ENCODE data around the gene HAAO.
A peak's percentile ranks its signal among the peaks of the same experiment; 100 is the strongest.

HAAO gene

DNA sequence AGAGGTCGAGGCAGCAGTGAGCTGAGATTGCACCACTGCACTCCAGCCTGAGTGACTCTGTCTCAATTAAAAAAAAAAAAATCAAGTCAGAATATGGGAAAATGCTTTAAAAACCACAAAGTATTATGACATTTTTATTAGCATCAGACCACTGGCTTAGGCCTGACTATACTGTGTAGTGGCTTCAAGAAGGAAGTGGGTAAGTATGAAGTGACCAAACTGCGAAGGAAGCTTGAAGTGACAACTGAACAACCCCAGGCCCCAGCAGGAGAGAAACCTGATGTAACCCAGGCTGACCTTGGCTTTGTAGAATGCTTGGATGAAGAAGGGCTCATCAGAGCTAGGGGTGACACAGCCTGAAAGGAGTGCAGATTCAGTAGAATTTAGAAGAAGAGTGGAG, 21.4 kb upstream of the HAAO start:
- no peaks in the 10 kb centered on the region for H3K4me1 ChIP-seq (ENCODE audit: insufficient read depth, poor library complexity, severe bottlenecking)
- DNase-seq (ENCODE audit: low spot score) (no peak), ATAC-seq (ENCODE audit: low read depth) (no peak)
- no peaks in the 10 kb centered on the region for H3K36me3 ChIP-seq (ENCODE audit: low read depth)
- H3K9me3 ChIP-seq (ENCODE audit: severe bottlenecking): no peaks in the 10 kb centered on the region
- TF ChIP-seq, protein P1, sequence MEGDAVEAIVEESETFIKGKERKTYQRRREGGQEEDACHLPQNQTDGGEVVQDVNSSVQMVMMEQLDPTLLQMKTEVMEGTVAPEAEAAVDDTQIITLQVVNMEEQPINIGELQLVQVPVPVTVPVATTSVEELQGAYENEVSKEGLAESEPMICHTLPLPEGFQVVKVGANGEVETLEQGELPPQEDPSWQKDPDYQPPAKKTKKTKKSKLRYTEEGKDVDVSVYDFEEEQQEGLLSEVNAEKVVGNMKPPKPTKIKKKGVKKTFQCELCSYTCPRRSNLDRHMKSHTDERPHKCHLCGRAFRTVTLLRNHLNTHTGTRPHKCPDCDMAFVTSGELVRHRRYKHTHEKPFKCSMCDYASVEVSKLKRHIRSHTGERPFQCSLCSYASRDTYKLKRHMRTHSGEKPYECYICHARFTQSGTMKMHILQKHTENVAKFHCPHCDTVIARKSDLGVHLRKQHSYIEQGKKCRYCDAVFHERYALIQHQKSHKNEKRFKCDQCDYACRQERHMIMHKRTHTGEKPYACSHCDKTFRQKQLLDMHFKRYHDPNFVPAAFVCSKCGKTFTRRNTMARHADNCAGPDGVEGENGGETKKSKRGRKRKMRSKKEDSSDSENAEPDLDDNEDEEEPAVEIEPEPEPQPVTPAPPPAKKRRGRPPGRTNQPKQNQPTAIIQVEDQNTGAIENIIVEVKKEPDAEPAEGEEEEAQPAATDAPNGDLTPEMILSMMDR (IDR thresholded peaks at IDR 0.05; ENCODE audit: poor library complexity, severe bottlenecking): no peak
- H3K27me3 ChIP-seq (ENCODE audit: insufficient read depth, poor library complexity, severe bottlenecking): no peaks in the 10 kb centered on the region
- H3K4me3 ChIP-seq (ENCODE audit: severe bottlenecking): no peak overlapping the region
- H3K27ac ChIP-seq (ENCODE audit: poor library complexity, severe bottlenecking): no peak overlapping the region

DNA sequence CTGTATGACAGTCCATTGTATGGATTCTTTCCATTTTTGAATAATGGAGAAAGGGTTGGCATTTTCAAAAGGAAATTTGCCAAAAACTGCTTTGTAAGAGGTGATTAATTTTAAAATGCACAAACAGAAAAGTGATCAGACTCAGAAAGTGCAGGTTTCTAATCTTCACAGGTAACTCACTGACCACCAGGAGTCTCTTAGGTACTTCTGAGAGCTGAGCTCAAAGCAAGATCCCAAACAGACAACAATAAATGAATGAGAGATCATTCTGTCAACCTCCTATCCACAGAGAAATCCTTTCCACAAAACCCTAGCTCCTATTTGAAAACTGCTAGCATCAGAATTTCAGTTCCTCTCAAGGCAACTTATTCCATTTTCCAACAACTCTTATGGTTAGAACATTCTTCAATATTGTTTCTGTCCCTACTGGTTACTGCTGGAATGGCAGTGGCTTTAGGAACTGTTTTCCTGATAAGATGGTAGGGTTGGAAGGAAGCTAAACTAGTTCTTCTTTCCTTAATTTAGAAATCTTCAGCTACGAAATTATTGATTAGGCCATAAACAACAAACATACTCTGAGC, 20.6 kb upstream of the HAAO start:
- Histone ChIP-seq H3K4me1 (ENCODE audit: insufficient read depth, poor library complexity, severe bottlenecking) (no peaks in the 10 kb centered on the region), H3K4me3 (ENCODE audit: severe bottlenecking) (no peak overlapping the region), H3K27ac (ENCODE audit: poor library complexity, severe bottlenecking) (no peak overlapping the region), H3K27me3 (ENCODE audit: insufficient read depth, poor library complexity, severe bottlenecking) (no peaks in the 10 kb centered on the region), H3K36me3 (ENCODE audit: low read depth) (no peaks in the 10 kb centered on the region), H3K9me3 (ENCODE audit: severe bottlenecking) (no peaks in the 10 kb centered on the region)
- TF ChIP-seq, protein P1 (IDR thresholded peaks at IDR 0.05; ENCODE audit: poor library complexity, severe bottlenecking): peak; percentile 56
- ATAC-seq (ENCODE audit: low read depth) (no peak), DNase-seq (ENCODE audit: low spot score) (no peak)

DNA sequence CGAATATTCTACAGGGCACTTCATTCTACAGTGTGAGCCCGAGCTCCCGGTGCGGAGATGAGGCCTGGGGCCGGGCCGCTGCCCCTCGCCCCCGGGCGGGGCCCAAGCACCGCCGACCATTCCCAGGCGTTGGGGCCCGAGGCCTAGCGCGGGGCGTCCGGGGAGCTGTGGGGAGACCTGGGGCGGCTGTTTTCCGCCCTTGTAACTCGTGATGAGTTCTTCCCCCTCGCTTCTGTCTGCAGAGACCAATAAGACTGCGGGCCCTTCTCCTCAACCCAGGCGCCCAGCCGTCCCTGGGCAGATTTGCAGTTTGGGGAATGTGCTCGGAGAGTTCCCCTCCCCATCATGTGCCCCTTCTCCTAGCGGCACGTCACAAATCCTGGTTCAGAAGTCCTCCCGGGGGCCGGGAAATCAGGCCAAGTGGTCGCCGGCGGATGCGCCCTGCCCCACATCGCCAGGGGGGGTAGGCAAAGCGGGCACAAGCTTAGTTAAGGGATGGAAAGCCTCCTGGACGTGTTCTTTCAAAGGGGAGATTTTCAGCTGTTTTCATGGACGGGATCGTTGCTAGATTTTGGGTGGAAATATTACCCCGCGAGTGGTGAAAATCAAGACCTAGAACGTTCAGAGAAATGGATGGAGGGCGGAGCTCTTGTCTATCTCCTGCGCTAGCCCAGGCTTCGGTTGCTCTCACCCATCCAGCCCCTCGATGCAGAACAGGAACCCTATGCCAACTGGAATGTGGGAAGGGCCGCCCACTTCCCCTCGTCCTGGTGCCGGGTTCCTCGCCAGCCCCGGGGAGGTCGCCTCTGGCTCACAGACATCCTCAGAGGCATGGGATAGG, 18.8 kb upstream of the HAAO start:
- DNase-seq (ENCODE audit: low spot score): no peak
- TF ChIP-seq, protein P1 (IDR thresholded peaks at IDR 0.05; ENCODE audit: poor library complexity, severe bottlenecking): no peak
- peak overlapping the region; percentile 84 for H3K27ac ChIP-seq (ENCODE audit: poor library complexity, severe bottlenecking)

DNA sequence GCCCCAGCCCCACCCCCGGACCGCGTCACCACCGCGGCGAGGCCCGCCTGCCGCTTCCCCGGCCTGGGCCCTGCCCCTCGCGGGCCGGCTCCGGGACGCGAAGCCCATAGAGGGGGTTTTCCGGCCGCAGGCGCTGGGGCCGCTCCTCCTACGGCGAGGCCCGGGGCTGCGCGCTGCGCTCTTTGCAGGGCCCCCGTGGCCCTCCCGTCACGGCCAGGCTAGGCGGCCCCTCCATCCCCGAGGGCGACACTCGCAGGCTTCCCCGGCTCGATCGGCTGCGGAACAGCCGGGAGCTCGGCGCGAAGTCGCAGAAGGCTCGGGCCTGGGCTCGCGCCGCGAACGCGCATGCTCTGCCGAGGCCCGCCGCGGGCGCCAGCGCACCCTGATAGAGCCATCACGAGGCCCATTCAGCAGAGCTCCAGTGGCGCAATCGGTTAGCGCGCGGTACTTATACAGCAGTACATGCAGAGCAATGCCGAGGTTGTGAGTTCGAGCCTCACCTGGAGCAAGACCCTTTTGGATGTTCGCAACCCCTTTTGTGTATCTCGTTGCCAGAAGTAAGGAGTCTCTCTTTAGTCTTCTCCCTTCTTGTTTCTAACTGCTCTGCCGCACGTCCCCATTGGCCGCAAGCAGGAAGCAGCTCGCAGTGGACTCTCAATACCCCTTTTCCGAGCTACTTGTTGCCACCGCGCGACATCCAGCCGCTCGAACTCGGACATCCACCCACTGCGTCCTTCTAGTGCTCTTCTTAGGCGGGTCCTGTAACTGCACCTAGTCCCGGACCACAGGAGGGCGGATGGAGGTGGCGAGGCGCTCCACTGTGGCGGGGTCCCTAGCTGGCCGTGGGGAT, 18.0 kb upstream of the HAAO start:
- Histone ChIP-seq H3K27me3 (ENCODE audit: insufficient read depth, poor library complexity, severe bottlenecking) (no peaks in the 10 kb centered on the region), H3K36me3 (ENCODE audit: low read depth) (no peaks in the 10 kb centered on the region), H3K9me3 (ENCODE audit: severe bottlenecking) (no peaks in the 10 kb centered on the region), H3K4me3 (ENCODE audit: severe bottlenecking) (peak overlapping the region; percentile 69), H3K4me1 (ENCODE audit: insufficient read depth, poor library complexity, severe bottlenecking) (no peaks in the 10 kb centered on the region), H3K27ac (ENCODE audit: poor library complexity, severe bottlenecking) (peak overlapping the region; percentile 84)
- TF ChIP-seq, protein P1 (IDR thresholded peaks at IDR 0.05; ENCODE audit: poor library complexity, severe bottlenecking): peak; percentile 25
- ATAC-seq (ENCODE audit: low read depth): peak; percentile 78
- peak; percentile 89 for DNase-seq (ENCODE audit: low spot score)

More for the DNA sequence above, 18.8 kb upstream of the HAAO start:
- Histone ChIP-seq H3K4me1 (ENCODE audit: insufficient read depth, poor library complexity, severe bottlenecking) (no peaks in the 10 kb centered on the region), H3K36me3 (ENCODE audit: low read depth) (no peaks in the 10 kb centered on the region), H3K4me3 (ENCODE audit: severe bottlenecking) (peak overlapping the region; percentile 69), H3K27me3 (ENCODE audit: insufficient read depth, poor library complexity, severe bottlenecking) (no peaks in the 10 kb centered on the region), H3K9me3 (ENCODE audit: severe bottlenecking) (no peaks in the 10 kb centered on the region)
- ATAC-seq (ENCODE audit: low read depth): no peak; the same call in 2 of the 3 replicates
